ENCODE data around the gene VEPH1.

VEPH1 gene

DNA sequence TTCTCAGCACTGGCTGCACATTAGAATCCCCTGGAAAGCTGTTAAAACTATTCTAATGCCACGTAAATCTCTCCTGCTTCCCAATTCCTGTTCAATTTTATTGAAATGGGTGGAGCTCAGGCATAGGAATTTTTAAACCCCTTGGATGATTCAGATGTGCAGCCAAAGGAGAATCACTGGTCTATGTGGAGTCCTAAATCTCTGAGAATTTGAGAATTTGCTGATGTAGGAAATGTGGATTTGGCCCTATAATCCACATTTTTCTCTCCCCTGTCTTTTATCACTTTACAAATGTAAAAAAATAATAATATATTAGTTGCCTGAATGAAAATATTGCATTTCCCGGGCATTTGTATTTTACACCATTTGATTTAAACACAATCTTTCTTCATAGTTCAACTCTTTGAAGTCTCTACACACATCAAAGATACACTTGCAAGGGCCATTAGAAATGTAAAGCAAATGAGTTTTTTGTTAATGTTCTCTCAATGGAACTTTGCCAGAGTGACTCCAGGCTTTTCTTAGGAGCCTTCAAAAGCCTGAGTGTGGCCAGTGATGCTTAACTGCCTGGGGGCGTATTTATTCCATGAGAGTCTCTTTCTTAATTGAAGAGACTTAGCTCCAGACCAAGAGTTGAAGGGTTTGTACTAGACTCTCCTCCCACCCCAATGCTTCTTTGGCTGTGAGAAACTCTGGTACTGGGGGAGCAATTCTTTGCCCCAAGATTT is 115.3 kb downstream of the VEPH1 start:
- Mint-ChIP-seq H3K27ac (peak overlapping the region in 2 of 3 experiments; percentile 80 to 89), H3K36me3 (ENCODE audit: low read depth) (no peaks in the 10 kb centered on the region), H3K9me3 (peaks cover 6% of the 10 kb centered on the region), H3K4me3 (no peak overlapping the region), H3K4me1 (peaks cover 36% of the 10 kb centered on the region), H3K27me3 (ENCODE audit: low read depth) (no peaks in the 10 kb centered on the region)
- TF ChIP-seq, protein P1, sequence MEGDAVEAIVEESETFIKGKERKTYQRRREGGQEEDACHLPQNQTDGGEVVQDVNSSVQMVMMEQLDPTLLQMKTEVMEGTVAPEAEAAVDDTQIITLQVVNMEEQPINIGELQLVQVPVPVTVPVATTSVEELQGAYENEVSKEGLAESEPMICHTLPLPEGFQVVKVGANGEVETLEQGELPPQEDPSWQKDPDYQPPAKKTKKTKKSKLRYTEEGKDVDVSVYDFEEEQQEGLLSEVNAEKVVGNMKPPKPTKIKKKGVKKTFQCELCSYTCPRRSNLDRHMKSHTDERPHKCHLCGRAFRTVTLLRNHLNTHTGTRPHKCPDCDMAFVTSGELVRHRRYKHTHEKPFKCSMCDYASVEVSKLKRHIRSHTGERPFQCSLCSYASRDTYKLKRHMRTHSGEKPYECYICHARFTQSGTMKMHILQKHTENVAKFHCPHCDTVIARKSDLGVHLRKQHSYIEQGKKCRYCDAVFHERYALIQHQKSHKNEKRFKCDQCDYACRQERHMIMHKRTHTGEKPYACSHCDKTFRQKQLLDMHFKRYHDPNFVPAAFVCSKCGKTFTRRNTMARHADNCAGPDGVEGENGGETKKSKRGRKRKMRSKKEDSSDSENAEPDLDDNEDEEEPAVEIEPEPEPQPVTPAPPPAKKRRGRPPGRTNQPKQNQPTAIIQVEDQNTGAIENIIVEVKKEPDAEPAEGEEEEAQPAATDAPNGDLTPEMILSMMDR (IDR thresholded peaks at IDR 0.05; ENCODE audit: unreplicated experiment in 3 of 3), result no peak

GRCh38 chr3:157384491-157384890 is 118.7 kb downstream of the VEPH1 start:
- peak overlapping the region; percentile 33 to 62 (median 61) for H3K27ac Mint-ChIP-seq
- no peaks in the 10 kb centered on the region for H3K9me3 Mint-ChIP-seq
- H3K4me1 Mint-ChIP-seq, result peaks cover 45% of the 10 kb centered on the region
- TF ChIP-seq, protein P1 (IDR thresholded peaks at IDR 0.05; ENCODE audit: unreplicated experiment in 3 of 3), result no peak
- H3K4me3 Mint-ChIP-seq, result no peak overlapping the region
- H3K36me3 Mint-ChIP-seq (ENCODE audit: low read depth), result no peaks in the 10 kb centered on the region
- no peaks in the 10 kb centered on the region for H3K27me3 Mint-ChIP-seq (ENCODE audit: low read depth)

GRCh38 chr3:157384031-157384430 is 119.2 kb downstream of the VEPH1 start:
- H3K27me3 Mint-ChIP-seq (ENCODE audit: low read depth), result no peaks in the 10 kb centered on the region
- H3K27ac Mint-ChIP-seq, result peak overlapping the region; percentile 33 to 62 (median 61)
- no peaks in the 10 kb centered on the region for H3K36me3 Mint-ChIP-seq (ENCODE audit: low read depth)
- no peak overlapping the region for H3K4me3 Mint-ChIP-seq
- H3K4me1 Mint-ChIP-seq, result peaks cover 47% of the 10 kb centered on the region
- TF ChIP-seq, protein P1 (IDR thresholded peaks at IDR 0.05; ENCODE audit: unreplicated experiment in 3 of 3), result no peak
- H3K9me3 Mint-ChIP-seq, result no peaks in the 10 kb centered on the region

GRCh38 chr3:157381606-157382005 is 121.6 kb downstream of the VEPH1 start:
- Mint-ChIP-seq H3K27ac (no peak overlapping the region), H3K9me3 (no peaks in the 10 kb centered on the region), H3K27me3 (ENCODE audit: low read depth) (no peaks in the 10 kb centered on the region), H3K4me1 (peaks cover 44% of the 10 kb centered on the region), H3K36me3 (ENCODE audit: low read depth) (no peaks in the 10 kb centered on the region), H3K4me3 (no peak overlapping the region)
- TF ChIP-seq, protein P1 (IDR thresholded peaks at IDR 0.05; ENCODE audit: unreplicated experiment in 3 of 3), result no peak

DNA sequence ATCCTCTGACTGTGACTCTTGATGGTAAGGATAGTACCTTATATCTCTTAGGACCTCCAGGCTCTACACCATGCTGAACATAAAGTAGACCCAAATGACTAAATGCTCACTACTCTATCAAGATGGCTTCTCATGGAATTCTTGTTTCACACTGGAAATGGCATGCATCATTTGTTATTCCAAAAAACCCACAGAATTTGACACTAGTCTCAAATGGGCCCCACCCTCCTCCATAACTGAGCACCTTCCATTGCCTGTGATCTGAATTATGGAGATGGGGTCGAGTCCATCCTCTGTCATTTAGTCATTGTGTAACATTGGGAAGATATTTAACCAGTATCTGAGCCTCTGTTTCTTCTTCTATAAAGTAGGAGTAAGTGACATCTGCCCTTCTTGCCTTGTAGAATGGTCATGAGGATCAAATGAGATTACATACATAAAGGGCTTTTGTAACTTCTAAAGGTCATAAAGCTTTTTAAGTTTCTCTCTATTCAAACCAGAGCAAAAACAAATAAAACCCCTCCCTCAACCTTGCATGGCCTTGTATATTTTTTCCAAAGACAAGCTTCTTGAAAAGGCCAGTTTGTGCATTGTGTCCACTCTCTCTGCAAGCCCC is 123.6 kb downstream of the VEPH1 start:
- Mint-ChIP-seq H3K9me3 (no peaks in the 10 kb centered on the region), H3K4me1 (peaks cover 48% of the 10 kb centered on the region), H3K27me3 (ENCODE audit: low read depth) (no peaks in the 10 kb centered on the region), H3K27ac (peak overlapping the region in 1 of 3 experiments; percentile 34), H3K4me3 (no peak overlapping the region), H3K36me3 (ENCODE audit: low read depth) (peaks cover 4% of the 10 kb centered on the region)
- TF ChIP-seq, protein P1 (IDR thresholded peaks at IDR 0.05; ENCODE audit: unreplicated experiment in 3 of 3), result no peak

Data from nephron (organoid).